GM23248 (cell line): ENCODE measurements around the gene DNAAF5. TPM values are rescaled to one million over a fixed set of nuclear protein-coding genes. Genes with fewer than 3 reads are reported as not detected.

ENCODE experiments used
- DNase-seq: peaks from one replicate; pipeline ENCODE4 v3.0.0-alpha.2; 2015
- H2AFZ ChIP-seq: fragments of 200-600 bp; sonication (generic); 2 replicates; pipeline ENCODE4 v1.6.1; 2016; ENCODE audit warnings: antibody characterized with exemption
- H3F3A ChIP-seq: fragments of 200-600 bp; sonication (generic); 2 replicates; pipeline ENCODE4 v1.6.1; 2016; ENCODE audit warnings: mild to moderate bottlenecking, antibody characterized with exemption, mixed run types; ENCODE audit not compliant: insufficient read depth
- H3K27ac ChIP-seq: fragments of 200-600 bp; sonication (generic); 2 replicates; pipeline ENCODE4 v1.5.1; 2016; ENCODE audit warnings: mild to moderate bottlenecking
- H3K27me3 ChIP-seq: fragments of 200-600 bp; sonication (generic); replicated peaks from 2 replicates; pipeline ENCODE4 v1.6.1; 2016; ENCODE audit warnings: mild to moderate bottlenecking; ENCODE audit not compliant: insufficient read depth
- H3K36me3 ChIP-seq: fragments of 200-600 bp; sonication (generic); 2 replicates; pipeline ENCODE4 v1.6.1; 2016; ENCODE audit warnings: low read depth, mild to moderate bottlenecking
- H3K4me1 ChIP-seq: fragments of 200-600 bp; sonication (generic); 2 replicates; pipeline ENCODE4 v1.6.1; 2016; ENCODE audit warnings: mild to moderate bottlenecking; ENCODE audit not compliant: insufficient read depth
- H3K4me2 ChIP-seq: fragments of 200-600 bp; sonication (generic); one replicate; pipeline ENCODE4 v1.6.1; 2016; ENCODE audit warnings: mild to moderate bottlenecking; ENCODE audit not compliant: unreplicated experiment
- H3K4me3 ChIP-seq: fragments of 200-600 bp; sonication (generic); 2 replicates; pipeline ENCODE4 v1.5.1; 2016; ENCODE audit warnings: mild to moderate bottlenecking
- H3K79me2 ChIP-seq: fragments of 200-600 bp; sonication (generic); 2 replicates; pipeline ENCODE4 v1.6.1; 2016; ENCODE audit warnings: mild to moderate bottlenecking; ENCODE audit not compliant: insufficient read depth
- H3K9ac ChIP-seq: fragments of 200-600 bp; sonication (generic); 2 replicates; pipeline ENCODE4 v1.6.1; 2016; ENCODE audit warnings: mild to moderate bottlenecking
- H3K9me2 ChIP-seq: fragments of 200-600 bp; sonication (generic); 2 replicates; pipeline ENCODE4 v1.6.1; 2016; ENCODE audit warnings: mixed run types, mild to moderate bottlenecking, moderate library complexity; ENCODE audit not compliant: insufficient read depth
- H3K9me3 ChIP-seq: fragments of 200-600 bp; sonication (generic); one replicate; pipeline ENCODE4 v1.6.1; 2017; ENCODE audit warnings: low read depth
- H4K20me1 ChIP-seq: fragments of 200-600 bp; sonication (generic); 2 replicates; pipeline ENCODE4 v1.6.0; 2016; ENCODE audit not compliant: insufficient read depth
- EZH2 ChIP-seq: fragments of 200-600 bp; sonication (generic); IDR thresholded peaks from 2 replicates; pipeline ENCODE4 v1.6.1; 2018; ENCODE audit warnings: antibody characterized with exemption, mild to moderate bottlenecking; ENCODE audit not compliant: insufficient read depth, poor library complexity, severe bottlenecking
- EZH2phosphoT487 ChIP-seq: fragments of 200-600 bp; sonication (generic); IDR thresholded peaks from 2 replicates; pipeline ENCODE4 v1.6.1; 2018; ENCODE audit warnings: antibody characterized with exemption, moderate library complexity, mild to moderate bottlenecking, low read depth; ENCODE audit not compliant: insufficient read depth
- WGBS, 2 experiments: methylation state at CpG; one replicate each; pipeline ENCODE4 v1.1.6; 2015 to 2017; ENCODE audit warnings: low lambda C conversion rate in 2 of 2, low coverage in 1 of 2; ENCODE audit errors: missing lambda C conversion rate in 2 of 2; 5-methylcytosine and 5-hydroxymethylcytosine counted together
- in situ Hi-C: fragments of 300-500 bp; cut with MboI; formaldehyde crosslinking; loops from 2 replicates; pipeline ENCODE4 v1.15.0; 2020
- polyA plus RNA-seq: library from polyadenylated mRNA; unstranded; fragments of >200 nt; fragmentation: Nextera tagmentation; extraction: Ambion mirVana; gene quantifications from 2 replicates; pipeline ENCODE4 v1.2.1, GENCODE V29; 2016
- total RNA-seq: library from RNA; depleted of rRNA; stranded (reverse); fragments of >200 nt; shearing (Covaris generic); gene quantifications from 2 replicates; pipeline ENCODE4 v1.2.3, GENCODE V29; 2014

The DNAAF5 gene
- total and polyA plus RNA-seq, 2 experiments from 2014 or later = 5.7 to 35.7 TPM

- Histone ChIP-seq H3K27ac (no peak overlapping the region), H3K4me1 (no peaks in the 10 kb centered on the region), H3K79me2 (no peaks in the 10 kb centered on the region), H3F3A (no peaks in the 10 kb centered on the region), H3K9ac (no peak overlapping the region), H3K9me3 (no peaks in the 10 kb centered on the region), H3K4me3 (no peak overlapping the region), H4K20me1 (no peaks in the 10 kb centered on the region), H3K27me3 (no peaks in the 10 kb centered on the region), H2AFZ (no peak overlapping the region), H3K9me2 (no peaks in the 10 kb centered on the region), H3K36me3 (peaks cover 10% of the 10 kb centered on the region; the same call in 1 of the 2 replicates), H3K4me2 (no peak overlapping the region)
- 91 to 92% methylated on average over 19 of the region's 19 CpGs for WGBS, 2 experiments
- TF ChIP-seq EZH2phosphoT487 (no peak), EZH2 (no peak)
- DNase-seq = no peak
- in situ Hi-C loops = no loop called here
Observed at GRCh38 chr7:757741-758163, 31.3 kb downstream of the DNAAF5 start.

- Histone ChIP-seq H3K79me2 (no peaks in the 10 kb centered on the region), H4K20me1 (no peaks in the 10 kb centered on the region), H3K9me3 (no peaks in the 10 kb centered on the region), H3K4me2 (no peak overlapping the region), H3K4me1 (no peaks in the 10 kb centered on the region), H3F3A (no peaks in the 10 kb centered on the region), H2AFZ (no peak overlapping the region), H3K4me3 (no peak overlapping the region), H3K9ac (no peak overlapping the region), H3K36me3 (peaks cover 10% of the 10 kb centered on the region; the same call in 1 of the 2 replicates), H3K27me3 (no peaks in the 10 kb centered on the region), H3K27ac (no peak overlapping the region), H3K9me2 (no peaks in the 10 kb centered on the region)
- WGBS, 2 experiments = 91 to 94% methylated on average over 8 of the region's 8 CpGs
- DNase-seq = no peak
- in situ Hi-C loops = no loop called here
- TF ChIP-seq EZH2phosphoT487 = no peak
- no peak for TF ChIP-seq EZH2
Observed at GRCh38 chr7:759569-759968, 33.1 kb downstream of the DNAAF5 start.

GRCh38 chr7:760006-760405 is 33.5 kb downstream of the DNAAF5 start:
- Histone ChIP-seq H3K36me3 (peaks cover 7% of the 10 kb centered on the region; the same call in 1 of the 2 replicates), H3K9ac (no peak overlapping the region), H3K27ac (no peak overlapping the region), H3K4me1 (no peaks in the 10 kb centered on the region), H3K9me3 (no peaks in the 10 kb centered on the region), H3K79me2 (no peaks in the 10 kb centered on the region), H3K4me3 (no peak overlapping the region), H2AFZ (no peak overlapping the region), H3F3A (no peaks in the 10 kb centered on the region), H4K20me1 (no peaks in the 10 kb centered on the region), H3K9me2 (no peaks in the 10 kb centered on the region), H3K27me3 (no peaks in the 10 kb centered on the region), H3K4me2 (no peak overlapping the region)
- DNase-seq = no peak
- whole genome bisulfite sequencing, 2 experiments = 76 to 89% methylated on average over 5 to 16 of the region's 16 CpGs
- TF ChIP-seq EZH2phosphoT487 = no peak
- TF ChIP-seq EZH2 = no peak
- in situ Hi-C loops = no loop called here

DNA sequence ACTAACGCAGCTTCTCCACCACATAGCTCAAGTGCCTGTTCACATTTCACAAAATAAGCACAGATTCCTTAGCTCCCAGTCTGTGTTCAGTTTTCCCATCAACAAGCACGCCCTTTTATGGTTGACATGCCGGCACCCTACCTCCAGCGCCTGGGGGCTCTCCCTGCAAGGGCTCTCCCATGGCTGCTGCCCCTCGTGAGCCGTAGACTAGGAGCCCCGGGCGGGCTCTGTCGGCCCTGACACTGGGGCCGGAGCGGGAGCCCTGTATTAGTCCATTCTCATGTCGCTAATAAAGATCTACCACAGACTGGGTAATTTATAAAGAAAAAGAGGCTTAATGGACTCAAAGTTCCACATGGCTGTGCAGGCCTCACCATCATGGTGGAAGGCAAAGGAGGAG is 34.6 kb downstream of the DNAAF5 start:
- Histone ChIP-seq H3K9me2 (no peaks in the 10 kb centered on the region), H3K36me3 (peaks cover 2% of the 10 kb centered on the region; the same call in 1 of the 2 replicates)

GRCh38 chr7:761631-762030 is 35.1 kb downstream of the DNAAF5 start:
- no peaks in the 10 kb centered on the region for H3K4me1 ChIP-seq
- H3F3A ChIP-seq = no peaks in the 10 kb centered on the region
- no peak overlapping the region for H3K9ac ChIP-seq
- in situ Hi-C loops = no loop called here
- no peak overlapping the region for H3K4me3 ChIP-seq
- no peak overlapping the region for H2AFZ ChIP-seq
- 96 to 98% methylated on average over 11 of the region's 11 CpGs for WGBS, 2 experiments
- no peak overlapping the region for H3K4me2 ChIP-seq
- H3K27ac ChIP-seq = no peak overlapping the region
- H3K79me2 ChIP-seq = no peaks in the 10 kb centered on the region
- H3K9me3 ChIP-seq = no peaks in the 10 kb centered on the region
- H3K27me3 ChIP-seq = no peaks in the 10 kb centered on the region
- peaks cover 7% of the 10 kb centered on the region; the same call in 1 of the 2 replicates for H3K36me3 ChIP-seq
- H4K20me1 ChIP-seq = no peaks in the 10 kb centered on the region
- no peak for DNase-seq
- no peaks in the 10 kb centered on the region for H3K9me2 ChIP-seq
- TF ChIP-seq EZH2phosphoT487 (no peak), EZH2 (no peak)

More for the DNA sequence above, 34.6 kb downstream of the DNAAF5 start:
- 91 to 94% methylated on average over 12 of the region's 12 CpGs for WGBS, 2 experiments
- Histone ChIP-seq H3K9ac (no peak overlapping the region), H3K9me3 (no peaks in the 10 kb centered on the region), H3K4me2 (no peak overlapping the region), H3K27ac (no peak overlapping the region), H3K79me2 (no peaks in the 10 kb centered on the region), H3K27me3 (no peaks in the 10 kb centered on the region), H4K20me1 (no peaks in the 10 kb centered on the region), H3K4me1 (no peaks in the 10 kb centered on the region), H3F3A (no peaks in the 10 kb centered on the region), H3K4me3 (no peak overlapping the region), H2AFZ (no peak overlapping the region)
- TF ChIP-seq EZH2 (no peak), EZH2phosphoT487 (no peak)
- in situ Hi-C loops = no loop called here
- DNase-seq = no peak
